Ishikawa (cell line): Measurements from ENCODE around the gene OXTR.

Source experiments
- CREB1 ChIP-seq: IDR thresholded peaks from 2 replicates; pipeline ENCODE4 v1.6.1; 2012; ENCODE audit warnings: low read depth
- FOXM1 ChIP-seq: IDR thresholded peaks from 2 replicates; pipeline ENCODE4 v1.6.1; 2012; ENCODE audit warnings: low read depth, borderline replicate concordance
- NFIC ChIP-seq: IDR thresholded peaks from 2 replicates; pipeline ENCODE4 v1.6.1; 2012
- TAF1 ChIP-seq: IDR thresholded peaks from 2 replicates; pipeline ENCODE4 v1.6.1; 2012; ENCODE audit warnings: low read depth, mild to moderate bottlenecking
- TEAD4 ChIP-seq: IDR thresholded peaks from 2 replicates; pipeline ENCODE4 v1.6.1; 2012
- ZBTB7A ChIP-seq: IDR thresholded peaks from 2 replicates; pipeline ENCODE4 v1.6.1; 2012; ENCODE audit warnings: low read depth
- TF ChIP-seq, protein P1 (sequence below): IDR thresholded peaks from 2 replicates; pipeline ENCODE4 v1.6.1; 2012
- TF ChIP-seq, protein P2 (sequence below): IDR thresholded peaks from 2 replicates; pipeline ENCODE4 v1.6.1; 2012; ENCODE audit warnings: low read depth, mild to moderate bottlenecking

Gene OXTR

GRCh38 chr3:8702560-8702959 is 66.9 kb downstream of the OXTR start:
- TF ChIP-seq FOXM1 (no peak), NFIC (no peak), TEAD4 (no peak), TAF1 (no peak), ZBTB7A (no peak), CREB1 (no peak)
- TF ChIP-seq, protein P1, sequence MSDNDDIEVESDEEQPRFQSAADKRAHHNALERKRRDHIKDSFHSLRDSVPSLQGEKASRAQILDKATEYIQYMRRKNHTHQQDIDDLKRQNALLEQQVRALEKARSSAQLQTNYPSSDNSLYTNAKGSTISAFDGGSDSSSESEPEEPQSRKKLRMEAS: no peak
- TF ChIP-seq, protein P2, sequence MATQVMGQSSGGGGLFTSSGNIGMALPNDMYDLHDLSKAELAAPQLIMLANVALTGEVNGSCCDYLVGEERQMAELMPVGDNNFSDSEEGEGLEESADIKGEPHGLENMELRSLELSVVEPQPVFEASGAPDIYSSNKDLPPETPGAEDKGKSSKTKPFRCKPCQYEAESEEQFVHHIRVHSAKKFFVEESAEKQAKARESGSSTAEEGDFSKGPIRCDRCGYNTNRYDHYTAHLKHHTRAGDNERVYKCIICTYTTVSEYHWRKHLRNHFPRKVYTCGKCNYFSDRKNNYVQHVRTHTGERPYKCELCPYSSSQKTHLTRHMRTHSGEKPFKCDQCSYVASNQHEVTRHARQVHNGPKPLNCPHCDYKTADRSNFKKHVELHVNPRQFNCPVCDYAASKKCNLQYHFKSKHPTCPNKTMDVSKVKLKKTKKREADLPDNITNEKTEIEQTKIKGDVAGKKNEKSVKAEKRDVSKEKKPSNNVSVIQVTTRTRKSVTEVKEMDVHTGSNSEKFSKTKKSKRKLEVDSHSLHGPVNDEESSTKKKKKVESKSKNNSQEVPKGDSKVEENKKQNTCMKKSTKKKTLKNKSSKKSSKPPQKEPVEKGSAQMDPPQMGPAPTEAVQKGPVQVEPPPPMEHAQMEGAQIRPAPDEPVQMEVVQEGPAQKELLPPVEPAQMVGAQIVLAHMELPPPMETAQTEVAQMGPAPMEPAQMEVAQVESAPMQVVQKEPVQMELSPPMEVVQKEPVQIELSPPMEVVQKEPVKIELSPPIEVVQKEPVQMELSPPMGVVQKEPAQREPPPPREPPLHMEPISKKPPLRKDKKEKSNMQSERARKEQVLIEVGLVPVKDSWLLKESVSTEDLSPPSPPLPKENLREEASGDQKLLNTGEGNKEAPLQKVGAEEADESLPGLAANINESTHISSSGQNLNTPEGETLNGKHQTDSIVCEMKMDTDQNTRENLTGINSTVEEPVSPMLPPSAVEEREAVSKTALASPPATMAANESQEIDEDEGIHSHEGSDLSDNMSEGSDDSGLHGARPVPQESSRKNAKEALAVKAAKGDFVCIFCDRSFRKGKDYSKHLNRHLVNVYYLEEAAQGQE: no peak
